H9 (cell line): ENCODE measurements around the gene HSPA6. TPM values are rescaled to one million over a fixed set of nuclear protein-coding genes. Genes with fewer than 3 reads are reported as not detected.

Source experiments
- DNase-seq: peaks from one replicate; pipeline ENCODE4 v3.0.0-alpha.2; 2017
- H2AFZ ChIP-seq: one replicate; pipeline ENCODE4 v1.6.1; 2013; ENCODE audit warnings: mild to moderate bottlenecking, low read length, control low read depth, moderate library complexity
- H2AK5ac ChIP-seq: 2 replicates; pipeline ENCODE4 v1.6.1; 2013; ENCODE audit warnings: low read length, control low read depth, mixed read lengths; ENCODE audit not compliant: insufficient read length
- H2BK120ac ChIP-seq: one replicate; pipeline ENCODE4 v1.6.1; 2013; ENCODE audit warnings: low read depth, mild to moderate bottlenecking, low read length, control low read depth, inconsistent platforms; ENCODE audit not compliant: poor library complexity, severe bottlenecking
- H2BK12ac ChIP-seq: 2 replicates; pipeline ENCODE4 v1.6.1; 2013; ENCODE audit warnings: low read length, control low read depth, mixed read lengths, low read depth; ENCODE audit not compliant: insufficient read length
- H2BK15ac ChIP-seq: 2 replicates; pipeline ENCODE4 v1.6.1; 2013; ENCODE audit warnings: low read depth, low read length, control low read depth
- H2BK20ac ChIP-seq: one replicate; pipeline ENCODE4 v1.6.1; 2013; ENCODE audit warnings: low read depth, mild to moderate bottlenecking, low read length, control low read depth, inconsistent platforms; ENCODE audit not compliant: poor library complexity, severe bottlenecking
- H2BK5ac ChIP-seq: 2 replicates; pipeline ENCODE4 v1.6.1; 2013; ENCODE audit warnings: low read length, control low read depth, mixed read lengths; ENCODE audit not compliant: insufficient read length
- H3K14ac ChIP-seq: 2 replicates; pipeline ENCODE4 v1.6.1; 2013; ENCODE audit warnings: low read length, control low read depth; ENCODE audit not compliant: insufficient read depth
- H3K18ac ChIP-seq: 2 replicates; pipeline ENCODE4 v1.6.1; 2013; ENCODE audit warnings: low read depth, mild to moderate bottlenecking, mixed read lengths, low read length, control low read depth; ENCODE audit not compliant: insufficient read length
- H3K23ac ChIP-seq: 2 replicates; pipeline ENCODE4 v1.6.1; 2013; ENCODE audit warnings: low read length, control low read depth, mixed read lengths, low read depth; ENCODE audit not compliant: insufficient read length
- H3K23me2 ChIP-seq: 2 replicates; pipeline ENCODE4 v1.6.1; 2013; ENCODE audit warnings: low read depth, mild to moderate bottlenecking, mixed read lengths, low read length, control low read depth; ENCODE audit not compliant: insufficient read length, poor library complexity, severe bottlenecking
- H3K27ac ChIP-seq: 2 replicates; pipeline ENCODE4 v1.5.1; 2013; ENCODE audit warnings: low read length, control low read depth, mixed read lengths, low read depth; ENCODE audit not compliant: insufficient read length
- H3K27me3 ChIP-seq: 2 replicates; pipeline ENCODE4 v1.6.1; 2013; ENCODE audit warnings: low read length, control low read depth, inconsistent platforms; ENCODE audit not compliant: insufficient read depth
- H3K4ac ChIP-seq: 2 replicates; pipeline ENCODE4 v1.6.1; 2013; ENCODE audit warnings: low read depth, mild to moderate bottlenecking, control low read depth, inconsistent platforms, low read length, moderate library complexity
- H3K4me1 ChIP-seq: 2 replicates; pipeline ENCODE4 v1.6.1; 2013; ENCODE audit warnings: low read length, control low read depth, inconsistent platforms; ENCODE audit not compliant: insufficient read depth
- H3K4me2 ChIP-seq: 2 replicates; pipeline ENCODE4 v1.6.1; 2013; ENCODE audit warnings: low read length, control low read depth, mixed read lengths; ENCODE audit not compliant: insufficient read length, insufficient read depth
- H3K56ac ChIP-seq: 2 replicates; pipeline ENCODE4 v1.6.1; 2013; ENCODE audit warnings: low read depth, mild to moderate bottlenecking, mixed read lengths, low read length, control low read depth; ENCODE audit not compliant: insufficient read length
- H3K79me1 ChIP-seq: 2 replicates; pipeline ENCODE4 v1.6.1; 2013; ENCODE audit warnings: low read depth, mild to moderate bottlenecking, moderate library complexity, low read length, control low read depth, inconsistent platforms; ENCODE audit not compliant: insufficient read depth, poor library complexity, severe bottlenecking
- H3K79me2 ChIP-seq: 2 replicates; pipeline ENCODE4 v1.6.1; 2013; ENCODE audit warnings: low read length, control low read depth, inconsistent platforms; ENCODE audit not compliant: insufficient read depth
- H3K9ac ChIP-seq: 2 replicates; pipeline ENCODE4 v1.6.1; 2013; ENCODE audit warnings: low read length, control low read depth, mixed read lengths; ENCODE audit not compliant: insufficient read length; ENCODE audit errors: extremely low read depth
- H3K9me3 ChIP-seq: one replicate; pipeline ENCODE4 v1.6.1; 2013; ENCODE audit warnings: low read depth, low read length, inconsistent platforms; ENCODE audit not compliant: control insufficient read depth
- H3T11ph ChIP-seq: one replicate; pipeline ENCODE4 v1.6.1; 2013; ENCODE audit warnings: mild to moderate bottlenecking, low read length, control low read depth, inconsistent platforms
- H4K20me1 ChIP-seq: one replicate; pipeline ENCODE4 v1.6.1; 2013; ENCODE audit not compliant: control insufficient read depth, insufficient read length, insufficient read depth
- H4K5ac ChIP-seq: 2 replicates; pipeline ENCODE4 v1.6.1; 2013; ENCODE audit warnings: low read depth, mild to moderate bottlenecking, mixed read lengths, low read length, control low read depth; ENCODE audit not compliant: insufficient read length
- H4K8ac ChIP-seq: replicated peaks from 2 replicates; pipeline ENCODE4 v1.6.1; 2013; ENCODE audit warnings: low read length, control low read depth, mixed read lengths, low read depth; ENCODE audit not compliant: insufficient read length
- H4K91ac ChIP-seq: 2 replicates; pipeline ENCODE4 v1.6.1; 2013; ENCODE audit warnings: low read depth, mild to moderate bottlenecking, moderate library complexity, mixed read lengths, low read length, control low read depth; ENCODE audit not compliant: insufficient read length
- H3K27ac Mint-ChIP-seq, 3 experiments: 2 replicates in 2 of 3; 3 replicates in 1 of 3; pipeline ENCODE4 v1.8.0; 2020 to 2021; ENCODE audit warnings: mixed read lengths in 3 of 3, mild to moderate bottlenecking in 1 of 3, moderate library complexity in 1 of 3
- H3K27me3 Mint-ChIP-seq: 2 replicates; pipeline ENCODE4 v1.8.0; 2021; ENCODE audit warnings: low read depth, mild to moderate bottlenecking, moderate library complexity, mixed read lengths
- H3K36me3 Mint-ChIP-seq, 3 experiments: 2 replicates in 2 of 3; 3 replicates in 1 of 3; pipeline ENCODE4 v1.8.0; 2020 to 2021; ENCODE audit warnings: low read depth in 3 of 3, mixed read lengths in 3 of 3; ENCODE audit not compliant: insufficient read depth in 1 of 3
- H3K4me1 Mint-ChIP-seq, 2 experiments: 2 replicates each; pipeline ENCODE4 v1.8.0; 2020; ENCODE audit warnings: mixed read lengths in 2 of 2
- H3K4me3 Mint-ChIP-seq, 2 experiments: 2 replicates in 1 of 2; 3 replicates in 1 of 2; pipeline ENCODE4 v1.8.0; 2020 to 2021; ENCODE audit warnings: mild to moderate bottlenecking in 2 of 2, mixed read lengths in 2 of 2, moderate library complexity in 1 of 2
- H3K9me3 Mint-ChIP-seq, 2 experiments: 2 replicates in 1 of 2; 3 replicates in 1 of 2; pipeline ENCODE4 v1.8.0; 2020; ENCODE audit warnings: mild to moderate bottlenecking in 2 of 2, mixed read lengths in 2 of 2, moderate library complexity in 1 of 2
- CTCF ChIP-seq: fragments of 200-600 bp; sonication (generic); conservative IDR thresholded peaks from 3 replicates; pipeline ENCODE4 v1.8.0; 2021; ENCODE audit warnings: antibody characterized with exemption, mild to moderate bottlenecking
- WGBS: extraction: QIAGEN DNeasy Blood & Tissue Kit; methylation state at CpG from one replicate; pipeline ENCODE4 v1.1.7; 2013; ENCODE audit warnings: missing lambda C conversion rate, low lambda C conversion rate, mixed read lengths; ENCODE audit not compliant: insufficient read length; ENCODE audit errors: extremely low coverage; 5-methylcytosine and 5-hydroxymethylcytosine counted together
- total RNA-seq: library from RNA; stranded (reverse); gene quantifications from 2 replicates; pipeline ENCODE4 v1.2.1, GENCODE V29; 2021

Gene HSPA6
- total RNA-seq, 1 experiment from 2014 or later, result not detected

DNA sequence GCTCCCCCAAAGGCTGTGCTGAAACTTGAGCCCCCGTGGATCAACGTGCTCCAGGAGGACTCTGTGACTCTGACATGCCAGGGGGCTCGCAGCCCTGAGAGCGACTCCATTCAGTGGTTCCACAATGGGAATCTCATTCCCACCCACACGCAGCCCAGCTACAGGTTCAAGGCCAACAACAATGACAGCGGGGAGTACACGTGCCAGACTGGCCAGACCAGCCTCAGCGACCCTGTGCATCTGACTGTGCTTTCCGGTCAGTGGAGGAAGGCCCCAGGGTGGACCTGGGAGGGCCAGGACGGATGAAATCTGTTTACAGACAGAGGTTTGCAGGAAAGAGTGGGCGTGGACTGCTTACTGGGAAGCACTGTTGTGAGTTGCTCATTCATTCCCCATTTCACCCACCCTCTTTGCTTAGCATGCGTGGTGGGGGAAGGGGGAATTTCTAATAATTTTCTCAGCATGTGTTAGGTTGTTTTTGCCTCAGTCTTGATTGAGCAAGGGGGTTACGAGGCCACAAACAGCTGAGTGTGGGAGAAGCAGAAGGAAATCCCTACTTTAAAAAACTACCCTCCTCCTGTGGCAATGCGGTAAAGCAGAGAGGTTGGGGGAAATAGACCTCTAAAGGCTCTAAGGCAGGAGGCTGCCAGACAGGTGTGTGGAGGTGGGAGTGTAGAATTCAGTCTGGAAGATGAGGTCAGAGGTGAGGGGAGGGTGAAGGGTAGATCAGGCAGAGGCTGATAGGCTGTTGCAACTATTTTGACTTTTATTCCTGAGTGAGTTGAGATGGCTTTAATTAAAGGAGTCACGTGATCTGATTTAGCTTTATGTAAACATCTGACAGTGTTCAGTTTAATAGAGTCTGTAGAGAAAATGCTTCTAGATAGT, 17.8 kb upstream of the HSPA6 start:
- no peak overlapping the region for H2BK20ac ChIP-seq
- no peak overlapping the region for H2BK12ac ChIP-seq
- H2AFZ ChIP-seq, result no peak overlapping the region
- no peak overlapping the region for H4K8ac ChIP-seq
- no peaks in the 10 kb centered on the region for H3K4me1 ChIP-seq
- WGBS, result no CpG with 5 or more reads among the region's 15 CpGs
- H3K27ac Mint-ChIP-seq, result peak overlapping the region in 1 of 3 experiments; percentile 34; a peak in 2 of 7 replicates
- H3K9me3 ChIP-seq, result no peaks in the 10 kb centered on the region
- H4K5ac ChIP-seq, result no peak overlapping the region
- no peak overlapping the region for H3K18ac ChIP-seq
- H3K4me3 Mint-ChIP-seq, result no peak overlapping the region; a peak in 1 of 5 replicates
- no peak overlapping the region for H3K4me2 ChIP-seq
- no peak overlapping the region for H3K27ac ChIP-seq
- no peak overlapping the region for H2BK15ac ChIP-seq
- no peak overlapping the region for H3K9ac ChIP-seq
- no peaks in the 10 kb centered on the region for H3K27me3 ChIP-seq
- no peak overlapping the region for H2BK120ac ChIP-seq
- no peaks in the 10 kb centered on the region; a peak in 2 of 5 replicates for H3K9me3 Mint-ChIP-seq
- no peaks in the 10 kb centered on the region for H3K79me2 ChIP-seq
- no peaks in the 10 kb centered on the region for H4K20me1 ChIP-seq
- TF ChIP-seq CTCF, result no peak
- H3T11ph ChIP-seq, result no peak overlapping the region
- no peaks in the 10 kb centered on the region for H3K36me3 Mint-ChIP-seq
- no peak overlapping the region for H4K91ac ChIP-seq
- no peaks in the 10 kb centered on the region for H3K79me1 ChIP-seq
- H3K56ac ChIP-seq, result no peak overlapping the region
- H3K4me1 Mint-ChIP-seq, result peaks cover 16 to 26% of the 10 kb centered on the region in 2 experiments
- no peaks in the 10 kb centered on the region for H3K23me2 ChIP-seq
- no peak overlapping the region for H2BK5ac ChIP-seq
- no peak overlapping the region for H2AK5ac ChIP-seq
- peaks cover 7% of the 10 kb centered on the region for H3K27me3 Mint-ChIP-seq
- no peak overlapping the region for H3K14ac ChIP-seq
- no peak overlapping the region for H3K23ac ChIP-seq
- DNase-seq, result no peak
- H3K4ac ChIP-seq, result no peak overlapping the region
